ENCODE data around the gene GNG11. TPM values are rescaled to one million over a fixed set of nuclear protein-coding genes. Genes with fewer than 3 reads are reported as not detected.

The GNG11 gene
- total and polyA plus RNA-seq, 8 donors = 2.0 to 37.9 (median 24.2) TPM

DNA sequence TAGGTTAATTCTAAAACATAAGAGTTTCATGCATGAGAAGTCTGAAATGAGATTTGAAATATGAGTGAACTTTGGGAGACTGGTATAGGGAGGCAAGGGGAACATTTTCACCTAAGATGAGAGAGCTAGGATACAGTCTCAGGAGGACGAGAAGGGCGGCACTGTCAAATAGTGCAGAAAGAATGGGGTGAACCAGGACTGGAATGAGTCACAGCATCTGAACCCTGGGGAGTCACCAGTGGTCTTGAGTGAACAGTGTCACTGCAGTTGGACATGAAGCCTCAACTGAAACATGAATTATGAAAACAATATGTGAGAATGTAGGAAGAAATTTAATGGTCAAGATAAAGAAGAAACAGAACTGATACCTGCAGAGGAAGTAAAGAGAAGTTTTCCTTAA is 33.8 kb downstream of the GNG11 start:
- TF ChIP-seq POLR2A (IDR thresholded peaks at IDR 0.05) (no peak), POLR2AphosphoS5 (IDR thresholded peaks at IDR 0.05) (no peak)
- no peak for DNase-seq
- WGBS, 5 donors = 80 to 93% (median 87%) methylated on average over 2 of the region's 2 CpGs
- intact Hi-C loops (cut with DNase I; ENCODE audit: low total_unique reads) = no loop called here
- H3K27me3 ChIP-seq = no peaks in the 10 kb centered on the region
- no peak overlapping the region for H3K4me3 ChIP-seq
- H3K4me1 ChIP-seq = no peaks in the 10 kb centered on the region
- H3K27ac ChIP-seq = no peak overlapping the region
- H3K9me3 ChIP-seq = no peaks in the 10 kb centered on the region
- H3K36me3 ChIP-seq = no peaks in the 10 kb centered on the region

DNA sequence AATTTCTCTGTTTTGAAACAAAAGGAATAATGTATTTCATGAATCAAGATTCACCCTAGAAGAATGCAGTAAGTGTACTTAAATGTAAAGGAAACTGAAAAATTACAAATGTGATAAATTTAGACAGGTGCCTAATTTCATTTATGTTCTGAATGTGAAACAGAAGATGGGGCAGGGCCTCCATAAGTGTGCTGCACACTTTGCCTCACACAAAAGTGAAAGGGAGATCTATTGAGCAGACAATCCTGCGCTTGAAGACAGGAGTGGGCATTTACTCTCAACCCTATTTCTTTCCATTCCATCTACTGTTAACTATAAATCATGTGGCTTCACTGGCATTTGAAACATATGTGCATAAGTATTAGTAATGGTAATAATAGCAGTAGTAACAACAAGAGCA is 36.2 kb downstream of the GNG11 start:
- H3K27me3 ChIP-seq = no peaks in the 10 kb centered on the region
- H3K27ac ChIP-seq = no peak overlapping the region
- no peak for DNase-seq
- no peak overlapping the region for H3K4me3 ChIP-seq
- TF ChIP-seq EP300 (IDR thresholded peaks at IDR 0.05) (no peak), POLR2A (IDR thresholded peaks at IDR 0.05) (no peak), POLR2AphosphoS5 (IDR thresholded peaks at IDR 0.05) (no peak)
- TF ChIP-seq, protein P1, sequence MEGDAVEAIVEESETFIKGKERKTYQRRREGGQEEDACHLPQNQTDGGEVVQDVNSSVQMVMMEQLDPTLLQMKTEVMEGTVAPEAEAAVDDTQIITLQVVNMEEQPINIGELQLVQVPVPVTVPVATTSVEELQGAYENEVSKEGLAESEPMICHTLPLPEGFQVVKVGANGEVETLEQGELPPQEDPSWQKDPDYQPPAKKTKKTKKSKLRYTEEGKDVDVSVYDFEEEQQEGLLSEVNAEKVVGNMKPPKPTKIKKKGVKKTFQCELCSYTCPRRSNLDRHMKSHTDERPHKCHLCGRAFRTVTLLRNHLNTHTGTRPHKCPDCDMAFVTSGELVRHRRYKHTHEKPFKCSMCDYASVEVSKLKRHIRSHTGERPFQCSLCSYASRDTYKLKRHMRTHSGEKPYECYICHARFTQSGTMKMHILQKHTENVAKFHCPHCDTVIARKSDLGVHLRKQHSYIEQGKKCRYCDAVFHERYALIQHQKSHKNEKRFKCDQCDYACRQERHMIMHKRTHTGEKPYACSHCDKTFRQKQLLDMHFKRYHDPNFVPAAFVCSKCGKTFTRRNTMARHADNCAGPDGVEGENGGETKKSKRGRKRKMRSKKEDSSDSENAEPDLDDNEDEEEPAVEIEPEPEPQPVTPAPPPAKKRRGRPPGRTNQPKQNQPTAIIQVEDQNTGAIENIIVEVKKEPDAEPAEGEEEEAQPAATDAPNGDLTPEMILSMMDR (IDR thresholded peaks at IDR 0.05) = no peak
- no peaks in the 10 kb centered on the region for H3K4me1 ChIP-seq
- H3K9me3 ChIP-seq = no peaks in the 10 kb centered on the region
- intact Hi-C loops (cut with DNase I; ENCODE audit: low total_unique reads) = no loop called here
- 94 to 100% (median 96%) methylated on average over 1 of the region's 1 CpG for WGBS, 5 donors
- H3K36me3 ChIP-seq = no peaks in the 10 kb centered on the region

DNA sequence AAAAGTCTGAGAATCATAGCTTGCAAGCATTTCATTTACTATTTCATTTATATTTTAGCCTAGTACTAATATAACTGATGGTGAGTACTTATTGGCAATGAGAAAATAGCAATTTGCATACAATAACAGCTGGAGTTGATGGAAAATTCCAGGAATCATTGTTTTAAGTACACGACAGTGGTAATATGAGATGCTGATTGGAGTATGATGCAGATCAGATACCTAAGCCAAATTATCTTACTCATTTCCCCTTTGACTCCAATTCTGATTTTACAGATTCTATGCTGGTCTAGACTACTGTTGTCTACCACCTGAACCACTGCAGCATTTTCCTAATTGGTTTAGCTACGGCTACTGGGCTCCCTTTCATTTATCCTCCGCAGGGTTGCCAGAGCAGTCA is 36.7 kb downstream of the GNG11 start:
- 76 to 84% (median 83%) methylated on average over 3 of the region's 3 CpGs for WGBS, 5 donors
- H3K27me3 ChIP-seq = no peaks in the 10 kb centered on the region
- no peak overlapping the region for H3K27ac ChIP-seq
- H3K4me3 ChIP-seq = no peak overlapping the region
- H3K9me3 ChIP-seq = no peaks in the 10 kb centered on the region
- H3K36me3 ChIP-seq = no peaks in the 10 kb centered on the region
- no peak for TF ChIP-seq EP300 (IDR thresholded peaks at IDR 0.05)
- TF ChIP-seq POLR2AphosphoS5 (IDR thresholded peaks at IDR 0.05) = no peak
- TF ChIP-seq POLR2A (IDR thresholded peaks at IDR 0.05) = no peak
- TF ChIP-seq, protein P1 (IDR thresholded peaks at IDR 0.05) = no peak
- intact Hi-C loops (cut with DNase I; ENCODE audit: low total_unique reads) = no loop called here
- H3K4me1 ChIP-seq = no peaks in the 10 kb centered on the region
- DNase-seq = no peak

DNA sequence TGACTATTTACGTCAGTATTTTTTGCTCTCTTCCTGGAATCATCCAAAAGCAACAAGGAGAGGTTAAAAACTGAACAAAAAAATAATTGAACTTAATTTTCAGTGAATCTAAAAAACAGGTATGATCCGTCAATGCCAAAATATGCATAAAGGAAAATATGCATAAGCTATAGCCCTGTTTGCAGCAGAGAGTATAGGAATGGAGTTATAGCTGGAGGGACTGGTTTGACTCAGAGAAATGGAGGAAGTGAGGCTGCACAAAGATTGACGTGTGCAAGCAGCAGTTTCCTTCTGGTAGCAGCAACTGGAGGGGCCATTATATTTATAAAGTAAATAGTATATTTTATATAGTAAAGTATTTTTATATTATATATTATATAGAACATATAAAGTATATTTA is 37.1 kb downstream of the GNG11 start:
- TF ChIP-seq POLR2AphosphoS5 (IDR thresholded peaks at IDR 0.05) = no peak
- no peak for TF ChIP-seq POLR2A (IDR thresholded peaks at IDR 0.05)
- TF ChIP-seq, protein P1 (IDR thresholded peaks at IDR 0.05) = no peak
- no peak for DNase-seq
- no peak overlapping the region for H3K27ac ChIP-seq
- H3K27me3 ChIP-seq = no peaks in the 10 kb centered on the region
- no peak overlapping the region for H3K4me3 ChIP-seq
- no peaks in the 10 kb centered on the region for H3K4me1 ChIP-seq
- intact Hi-C loops (cut with DNase I; ENCODE audit: low total_unique reads) = no loop called here
- no peaks in the 10 kb centered on the region for H3K36me3 ChIP-seq
- H3K9me3 ChIP-seq = no peaks in the 10 kb centered on the region
- 79 to 90% (median 81%) methylated on average over 3 of the region's 3 CpGs for WGBS, 5 donors

DNA sequence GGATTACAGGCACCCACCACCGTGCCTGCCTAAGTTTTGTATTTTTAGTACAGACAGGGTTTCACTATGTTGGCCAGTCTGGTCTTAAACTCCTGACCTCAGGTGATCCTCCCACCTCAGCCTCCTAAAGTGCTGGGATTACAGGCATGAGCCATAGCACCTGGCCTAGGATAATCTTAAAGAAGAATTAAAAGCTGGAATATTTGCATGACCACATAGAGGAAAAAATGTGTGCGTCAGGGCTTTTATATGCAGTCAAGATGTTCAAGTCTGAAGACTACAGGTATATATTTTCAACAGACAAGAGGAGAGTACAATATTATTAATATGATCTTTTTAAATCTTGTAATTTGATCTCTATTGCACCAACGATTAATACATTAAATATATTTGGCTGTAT is 39.5 kb downstream of the GNG11 start:
- 89 to 93% (median 91%) methylated on average over 3 of the region's 3 CpGs for WGBS, 5 donors
- Histone ChIP-seq H3K4me3 (no peak overlapping the region), H3K27ac (no peak overlapping the region), H3K9me3 (no peaks in the 10 kb centered on the region), H3K27me3 (no peaks in the 10 kb centered on the region), H3K36me3 (no peaks in the 10 kb centered on the region), H3K4me1 (no peaks in the 10 kb centered on the region)
- TF ChIP-seq POLR2AphosphoS5 (IDR thresholded peaks at IDR 0.05) = no peak
- no peak for TF ChIP-seq POLR2A (IDR thresholded peaks at IDR 0.05)
- TF ChIP-seq EP300 (IDR thresholded peaks at IDR 0.05) = no peak
- TF ChIP-seq, protein P1 (IDR thresholded peaks at IDR 0.05) = no peak
- intact Hi-C loops (cut with DNase I; ENCODE audit: low total_unique reads) = no loop called here
- DNase-seq = no peak
